ENCODE data around the gene BRF1. TPM values are rescaled to one million over a fixed set of nuclear protein-coding genes. Genes with fewer than 3 reads are reported as not detected.

Gene BRF1
- total and polyA plus RNA-seq, 2 of the 8 experiments (the other 6 are each of a cell fraction or from before 2014, with no cell fraction given): 7.7 to 18.3 TPM

GRCh38 chr14:105250008-105250366, 50.8 kb downstream of the BRF1 start (continued):
- TF ChIP-seq GTF2F1 (IDR thresholded peaks at IDR 0.05; ENCODE audit: borderline replicate concordance, low read depth, low read length) (no peak), SIX5 (IDR thresholded peaks at IDR 0.05; ENCODE audit: low read depth, low read length) (no peak), SIRT6 (IDR thresholded peaks at IDR 0.05; ENCODE audit: low read length) (no peak)
